Measurements from ENCODE around the gene FOLR2. TPM values are rescaled to one million over a fixed set of nuclear protein-coding genes. Genes with fewer than 3 reads are reported as not detected.

Gene FOLR2
- total RNA-seq, 1 experiment from 2014 or later, result not detected

DNA sequence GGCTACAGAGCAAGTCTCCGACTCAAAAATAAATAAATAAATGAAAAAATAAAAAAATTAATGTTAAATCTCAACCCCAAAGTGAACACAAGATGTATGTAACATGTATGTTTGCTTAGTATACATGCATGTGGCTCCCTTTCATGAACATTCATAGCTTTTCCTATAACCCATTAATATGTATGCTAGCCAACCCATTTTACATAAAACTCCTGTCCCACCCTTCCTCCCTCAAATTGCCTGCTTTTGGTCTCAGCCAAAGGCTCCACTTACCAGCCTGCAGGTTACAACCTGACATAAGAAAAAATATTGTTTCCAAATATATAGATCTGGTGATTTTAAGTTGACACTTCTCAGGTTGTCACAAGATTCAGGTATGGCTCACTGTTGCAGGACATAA is 28.3 kb upstream of the FOLR2 start:
- CTCF ChIA-PET, result no interaction called here
- intact Hi-C loops (cut with micrococcal nuclease; ENCODE audit: unreplicated experiment), result no loop called here
- BruUV-seq (replicated peaks), result no TSS peak
- no peaks in the 10 kb centered on the region for H3K36me3 Mint-ChIP-seq (ENCODE audit: insufficient read depth, unreplicated experiment)
- TF ChIP-seq, protein P1, sequence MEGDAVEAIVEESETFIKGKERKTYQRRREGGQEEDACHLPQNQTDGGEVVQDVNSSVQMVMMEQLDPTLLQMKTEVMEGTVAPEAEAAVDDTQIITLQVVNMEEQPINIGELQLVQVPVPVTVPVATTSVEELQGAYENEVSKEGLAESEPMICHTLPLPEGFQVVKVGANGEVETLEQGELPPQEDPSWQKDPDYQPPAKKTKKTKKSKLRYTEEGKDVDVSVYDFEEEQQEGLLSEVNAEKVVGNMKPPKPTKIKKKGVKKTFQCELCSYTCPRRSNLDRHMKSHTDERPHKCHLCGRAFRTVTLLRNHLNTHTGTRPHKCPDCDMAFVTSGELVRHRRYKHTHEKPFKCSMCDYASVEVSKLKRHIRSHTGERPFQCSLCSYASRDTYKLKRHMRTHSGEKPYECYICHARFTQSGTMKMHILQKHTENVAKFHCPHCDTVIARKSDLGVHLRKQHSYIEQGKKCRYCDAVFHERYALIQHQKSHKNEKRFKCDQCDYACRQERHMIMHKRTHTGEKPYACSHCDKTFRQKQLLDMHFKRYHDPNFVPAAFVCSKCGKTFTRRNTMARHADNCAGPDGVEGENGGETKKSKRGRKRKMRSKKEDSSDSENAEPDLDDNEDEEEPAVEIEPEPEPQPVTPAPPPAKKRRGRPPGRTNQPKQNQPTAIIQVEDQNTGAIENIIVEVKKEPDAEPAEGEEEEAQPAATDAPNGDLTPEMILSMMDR (IDR thresholded peaks at IDR 0.05; ENCODE audit: unreplicated experiment), result no peak
- no peaks in the 10 kb centered on the region for H3K27me3 Mint-ChIP-seq (ENCODE audit: unreplicated experiment)
- DNase-seq, result no peak
- H3K4me3 Mint-ChIP-seq (ENCODE audit: low read depth, unreplicated experiment), result no peak overlapping the region
- no peaks in the 10 kb centered on the region for H3K9me3 Mint-ChIP-seq (ENCODE audit: low read depth, unreplicated experiment)
- H3K4me1 Mint-ChIP-seq (ENCODE audit: low read depth, unreplicated experiment), result peaks cover 16% of the 10 kb centered on the region
- no peak overlapping the region for H3K27ac Mint-ChIP-seq (ENCODE audit: unreplicated experiment)

- no TSS peak for BruUV-seq (replicated peaks)
- intact Hi-C loops (cut with micrococcal nuclease; ENCODE audit: unreplicated experiment), result no loop called here
- Mint-ChIP-seq H3K9me3 (ENCODE audit: low read depth, unreplicated experiment) (no peaks in the 10 kb centered on the region), H3K4me3 (ENCODE audit: low read depth, unreplicated experiment) (no peak overlapping the region), H3K27me3 (ENCODE audit: unreplicated experiment) (no peaks in the 10 kb centered on the region), H3K27ac (ENCODE audit: unreplicated experiment) (no peak overlapping the region), H3K36me3 (ENCODE audit: insufficient read depth, unreplicated experiment) (no peaks in the 10 kb centered on the region), H3K4me1 (ENCODE audit: low read depth, unreplicated experiment) (peaks cover 9% of the 10 kb centered on the region)
- DNase-seq, result no peak
- TF ChIP-seq, protein P1 (IDR thresholded peaks at IDR 0.05; ENCODE audit: unreplicated experiment), result no peak
- CTCF ChIA-PET, result no interaction called here
Measured at GRCh38 chr11:72189455-72190250, 26.9 kb upstream of the FOLR2 start.

DNA sequence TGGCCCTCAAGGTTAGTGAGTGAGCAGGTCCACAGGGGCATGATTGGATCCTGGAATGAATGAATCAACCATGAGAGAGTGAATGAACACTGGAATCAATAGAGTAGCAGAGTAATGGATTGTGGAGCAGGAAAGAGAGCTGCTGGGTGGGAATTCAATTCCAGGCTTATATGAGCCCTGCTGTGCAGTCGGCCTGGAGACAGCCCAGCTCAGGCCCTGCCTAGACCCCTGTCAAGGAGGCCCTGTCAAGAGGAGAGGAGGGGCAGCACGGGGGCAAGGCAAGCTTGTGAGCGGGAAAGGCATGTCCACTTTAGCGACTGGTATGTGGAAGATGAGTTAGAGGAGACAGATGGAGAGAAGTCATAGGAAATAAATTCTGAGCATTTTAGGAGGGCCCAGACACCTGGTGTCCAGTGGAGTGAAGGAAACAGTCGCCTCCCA is 25.9 kb upstream of the FOLR2 start:
- H3K27me3 Mint-ChIP-seq (ENCODE audit: unreplicated experiment), result no peaks in the 10 kb centered on the region
- H3K4me3 Mint-ChIP-seq (ENCODE audit: low read depth, unreplicated experiment), result no peak overlapping the region
- peaks cover 9% of the 10 kb centered on the region for H3K4me1 Mint-ChIP-seq (ENCODE audit: low read depth, unreplicated experiment)
- intact Hi-C loops (cut with micrococcal nuclease; ENCODE audit: unreplicated experiment), result no loop called here
- H3K36me3 Mint-ChIP-seq (ENCODE audit: insufficient read depth, unreplicated experiment), result no peaks in the 10 kb centered on the region
- H3K9me3 Mint-ChIP-seq (ENCODE audit: low read depth, unreplicated experiment), result no peaks in the 10 kb centered on the region
- H3K27ac Mint-ChIP-seq (ENCODE audit: unreplicated experiment), result no peak overlapping the region
- no TSS peak for BruUV-seq (replicated peaks)
- TF ChIP-seq, protein P1 (IDR thresholded peaks at IDR 0.05; ENCODE audit: unreplicated experiment), result no peak
- no peak for DNase-seq
- CTCF ChIA-PET, result interaction anchor here (0.8 kb wide), 1 partner anchor 21 kb away, joined by 3 read pairs; no protein-coding TSS in a partner anchor

- peak; percentile 48 for DNase-seq
- no TSS peak for BruUV-seq (replicated peaks)
- Mint-ChIP-seq H3K4me3 (ENCODE audit: low read depth, unreplicated experiment) (no peak within 1 kb of the TSS), H3K4me1 (ENCODE audit: low read depth, unreplicated experiment) (peaks cover 9% of the 10 kb centered on the region), H3K27me3 (ENCODE audit: unreplicated experiment) (no peaks in the 10 kb centered on the region), H3K27ac (ENCODE audit: unreplicated experiment) (no peak within 1 kb of the TSS), H3K9me3 (ENCODE audit: low read depth, unreplicated experiment) (no peaks in the 10 kb centered on the region), H3K36me3 (ENCODE audit: insufficient read depth, unreplicated experiment) (no peaks in the 10 kb centered on the region)
- CTCF ChIA-PET, result interaction anchor here (0.9 to 1.1 kb wide), 2 partner anchors 48 to 167 kb away, joined by 4 read pairs; no protein-coding TSS in a partner anchor
- intact Hi-C loops (cut with micrococcal nuclease; ENCODE audit: unreplicated experiment), result no loop called here
- TF ChIP-seq, protein P1 (IDR thresholded peaks at IDR 0.05; ENCODE audit: unreplicated experiment), result no peak
Measured at GRCh38 chr11:72191961-72192381, 24.6 kb upstream of the FOLR2 start, which contains the start of gene FOLR1. FOLR1 (plus strand) TSS chr11:72192140; CDS start chr11:72192174, 34 bp downstream.
